COLO668 (cell line): ENCODE data around the gene APOC4.
A peak's percentile ranks its signal among the peaks of the same experiment; 100 is the strongest.
"Not testable (repeated sequence)": the region's sequence is repeated elsewhere in the genome, so short reads cannot be mapped to it uniquely, and the experiment has no call there.

Experiments used
- DNase-seq: peaks from one replicate; lab custom pipeline; 2025; ENCODE audit not compliant: unreplicated experiment; lab: John Stamatoyannopoulos, UW

APOC4 gene

GRCh38 chr19:44914433-44915206, 27.4 kb upstream of the APOC4 start, which contains the start of gene APOC1:
Gene APOC1 (plus strand): TSS chr19:44914608. CDS start chr19:44914892, 284 bp downstream.
- peak; percentile 75 for DNase-seq

GRCh38 chr19:44924243-44924725, 17.8 kb upstream of the APOC4 start:
- DNase-seq: no peak

- no peak for DNase-seq
Observed at GRCh38 chr19:44925114-44925891, 16.7 kb upstream of the APOC4 start.

- DNase-seq: not testable (repeated sequence)
Observed at GRCh38 chr19:44926245-44927077, 15.6 kb upstream of the APOC4 start.

- no peak for DNase-seq
Observed at GRCh38 chr19:44927746-44928145, 14.3 kb upstream of the APOC4 start.

- DNase-seq: no peak
Observed at GRCh38 chr19:44930088-44930487, 11.9 kb upstream of the APOC4 start.

GRCh38 chr19:44931541-44931940, 10.5 kb upstream of the APOC4 start:
- DNase-seq: no peak

GRCh38 chr19:44939668-44940067, 2.4 kb upstream of the APOC4 start:
- DNase-seq: no peak

- no peak for DNase-seq
Observed at GRCh38 chr19:44943801-44944249, 1.8 kb downstream of the APOC4 start.

- no peak for DNase-seq
Observed at GRCh38 chr19:44947041-44947581, 5.1 kb downstream of the APOC4 start.

GRCh38 chr19:44948237-44948636, 6.2 kb downstream of the APOC4 start:
- no peak for DNase-seq

GRCh38 chr19:44948763-44949374, 6.8 kb downstream of the APOC4 start:
- no peak for DNase-seq

- no peak for DNase-seq
Observed at GRCh38 chr19:44949550-44949949, 7.5 kb downstream of the APOC4 start.

GRCh38 chr19:44951179-44952159, 9.4 kb downstream of the APOC4 start:
- DNase-seq: peak; percentile 47

- no peak for DNase-seq
Observed at GRCh38 chr19:44954278-44954648, 12.2 kb downstream of the APOC4 start.

- peak; percentile 97 for DNase-seq
Observed at GRCh38 chr19:44954649-44955504, 12.8 kb downstream of the APOC4 start, which contains the start of gene CLPTM1. Gene CLPTM1 (plus strand): TSS chr19:44955380. CDS start chr19:44955396, 16 bp downstream.

- DNase-seq: no peak
Observed at GRCh38 chr19:44955505-44956439, 13.7 kb downstream of the APOC4 start.
